DMS 273 (cell line): ENCODE measurements around the gene MBNL1.

ENCODE experiments used
- DNase-seq: peaks from one replicate; lab custom pipeline; 2025; ENCODE audit not compliant: unreplicated experiment; lab: John Stamatoyannopoulos, UW

Gene MBNL1

DNA sequence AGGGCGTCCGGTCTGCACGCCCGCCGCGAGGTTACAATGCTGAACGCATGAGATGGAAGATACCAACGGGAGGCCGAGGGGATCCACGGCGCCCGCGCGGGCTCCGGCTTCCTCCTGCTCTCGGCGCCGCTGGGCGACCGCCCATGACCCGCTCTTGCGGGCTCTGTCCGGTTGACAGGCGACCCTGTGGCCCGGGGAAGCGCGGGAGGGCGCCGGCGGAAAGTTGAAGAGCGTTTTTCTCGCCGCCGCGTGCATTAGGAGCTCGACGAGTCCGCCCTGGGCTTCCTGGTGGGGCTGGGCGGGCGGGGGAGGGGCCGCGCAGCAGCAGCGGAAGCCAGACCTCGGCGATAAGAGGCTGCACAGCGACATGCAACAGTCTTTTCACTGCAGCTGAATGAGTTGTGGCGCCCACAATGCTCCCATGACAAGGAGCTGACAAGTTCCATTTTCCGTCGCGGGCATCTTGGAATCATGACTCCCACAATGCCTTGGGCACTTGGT lies at the start of gene MBNL1:
MBNL1 (plus strand) TSS at position 375 of the 501 bp plus-strand sequence. CDS start 31,265 bp downstream, outside the sequence.
- DNase-seq, result peak; percentile 93

GRCh38 chr3:152219216-152219615 lies 49.5 kb upstream of the MBNL1 start:
- DNase-seq, result peak; percentile 10

- DNase-seq, result no peak
Measured at GRCh38 chr3:152219769-152220255, 48.9 kb upstream of the MBNL1 start.

DNA sequence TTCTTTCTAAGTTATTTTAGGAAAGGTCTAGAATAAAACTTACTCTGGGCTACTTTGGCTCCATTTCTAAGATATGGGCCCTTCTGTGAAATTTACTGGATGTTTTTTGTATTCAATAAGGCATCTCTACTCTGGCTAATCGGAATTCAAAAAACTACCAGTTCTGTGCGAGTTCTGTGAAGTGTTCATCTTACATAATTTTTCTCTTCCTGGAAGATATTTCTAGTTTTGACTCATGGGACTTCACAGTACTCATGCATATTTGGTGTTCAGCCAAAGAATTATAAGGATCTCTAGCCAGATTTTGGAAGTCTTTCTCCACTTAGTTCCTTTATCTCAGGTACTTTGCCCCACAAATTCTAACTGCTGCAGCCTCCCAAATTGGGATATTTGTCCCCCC lies 46.4 kb upstream of the MBNL1 start:
- no peak for DNase-seq

GRCh38 chr3:152225201-152225600 lies 43.5 kb upstream of the MBNL1 start:
- no peak for DNase-seq

DNA sequence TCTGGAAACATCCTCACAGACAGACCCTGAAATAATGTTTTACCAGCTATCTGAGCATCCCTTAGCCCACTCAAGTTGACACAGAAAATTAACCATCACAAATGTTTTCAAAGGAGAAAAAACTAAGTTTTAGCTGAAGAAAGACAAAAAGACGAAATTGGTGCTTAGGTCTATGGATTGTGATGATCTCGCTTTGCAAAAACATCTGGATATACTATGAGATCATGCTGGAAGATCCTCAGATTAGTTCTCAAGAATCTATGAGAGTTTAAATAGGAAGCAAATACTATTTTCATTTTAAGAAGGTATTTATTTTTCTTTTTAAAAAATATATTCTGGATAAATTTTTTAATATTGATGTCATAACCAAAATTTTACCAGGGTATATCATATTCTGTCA lies 42.6 kb upstream of the MBNL1 start:
- no peak for DNase-seq

- DNase-seq, result no peak
Measured at GRCh38 chr3:152227027-152227426, 41.7 kb upstream of the MBNL1 start.

DNA sequence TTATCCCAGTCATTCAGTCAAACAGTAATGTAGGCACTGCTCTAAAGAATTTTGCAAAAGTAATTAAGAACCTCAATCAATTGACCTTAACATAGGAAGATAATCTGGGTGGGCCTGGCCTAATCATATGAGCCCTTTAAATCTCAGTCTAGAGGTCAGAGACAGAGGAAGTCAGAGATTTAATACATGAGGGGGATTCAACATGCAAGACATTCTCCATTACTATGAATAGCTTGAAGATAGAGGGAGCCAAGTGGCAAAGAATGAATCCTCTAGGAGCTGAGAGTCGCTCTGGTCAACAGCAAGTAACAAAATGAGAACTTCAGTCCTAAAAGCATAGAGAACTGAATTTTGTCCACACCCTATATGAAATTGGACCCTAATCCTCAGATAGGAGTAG lies 39.0 kb upstream of the MBNL1 start:
- no peak for DNase-seq

GRCh38 chr3:152230370-152230769 lies 38.4 kb upstream of the MBNL1 start:
- no peak for DNase-seq

DNA sequence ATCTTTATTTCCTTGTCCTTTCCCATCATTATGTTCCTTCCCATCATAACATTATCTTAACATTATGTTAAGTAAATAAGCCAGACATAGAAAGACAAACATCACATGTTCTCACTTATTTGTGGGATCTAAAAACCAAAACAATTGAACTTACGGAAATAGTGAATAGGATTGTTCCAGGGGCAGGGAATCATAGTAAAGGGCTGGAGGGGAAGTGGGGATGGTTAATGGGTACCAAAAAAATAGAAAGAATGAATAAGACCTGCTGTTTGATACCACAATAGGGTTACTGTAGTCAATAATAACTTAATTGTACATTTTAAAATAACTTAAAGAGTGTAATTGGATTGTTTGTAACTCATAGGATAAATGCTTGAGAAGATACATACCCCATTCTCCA lies 36.7 kb upstream of the MBNL1 start:
- DNase-seq, result no peak

GRCh38 chr3:152232679-152233078 lies 36.0 kb upstream of the MBNL1 start:
- no peak for DNase-seq

DNA sequence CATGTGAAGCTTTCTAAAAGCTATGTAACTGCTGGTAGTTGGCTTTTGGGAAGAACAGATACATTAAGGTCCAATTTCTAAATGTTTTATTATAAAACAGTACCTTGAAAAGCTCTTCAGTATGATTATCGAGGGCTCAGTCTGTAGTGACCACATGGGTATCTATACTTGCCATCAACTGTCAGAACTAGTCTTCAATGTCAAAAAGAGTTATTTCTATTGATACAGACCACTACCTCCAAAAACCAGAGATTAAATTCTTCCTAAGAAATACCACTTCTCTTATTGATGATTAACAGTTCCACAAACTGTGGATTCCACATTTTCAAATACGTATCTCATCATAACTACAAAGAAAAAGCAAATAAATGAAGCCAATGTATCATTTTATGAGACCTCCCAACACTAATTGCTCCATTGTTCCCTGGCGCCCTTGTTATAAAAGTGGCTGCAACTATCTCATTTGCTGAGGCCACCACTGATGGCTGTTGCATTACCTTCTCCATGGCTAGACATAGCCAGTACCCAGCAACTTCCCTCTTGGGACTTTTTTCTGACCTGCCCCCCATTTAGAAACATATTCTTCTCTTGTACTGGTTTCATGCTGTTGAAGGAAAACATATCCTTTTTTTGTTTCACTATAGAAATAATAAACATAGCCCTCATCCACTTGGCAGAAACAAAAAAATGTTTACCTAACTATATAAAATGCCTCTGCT lies 33.9 kb upstream of the MBNL1 start:
- DNase-seq, result no peak

GRCh38 chr3:152235709-152236298 lies 32.9 kb upstream of the MBNL1 start:
- DNase-seq, result peak; percentile 42

GRCh38 chr3:152236716-152237115 lies 32.0 kb upstream of the MBNL1 start:
- DNase-seq, result no peak

- no peak for DNase-seq
Measured at GRCh38 chr3:152241142-152242017, 27.3 kb upstream of the MBNL1 start.

DNA sequence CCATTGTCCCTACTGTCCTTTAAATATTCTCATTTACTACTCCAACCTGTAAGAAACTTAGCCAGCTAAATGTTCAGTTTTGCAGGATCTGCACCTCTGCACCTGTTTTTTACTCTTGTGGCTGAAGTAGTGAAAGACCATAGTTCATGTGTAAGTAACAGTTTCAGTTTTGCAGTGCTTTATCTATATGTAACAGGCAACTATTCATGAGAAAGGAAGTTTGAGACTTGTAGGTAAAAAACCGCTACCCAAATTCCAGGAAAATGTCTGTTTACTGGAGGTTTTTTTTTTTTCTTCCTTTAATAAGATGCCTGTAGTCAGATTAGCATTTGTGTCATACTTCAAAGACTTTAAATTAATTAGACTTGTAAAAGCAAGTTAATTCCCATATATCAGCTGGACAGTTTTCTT lies 25.4 kb upstream of the MBNL1 start:
- no peak for DNase-seq

DNA sequence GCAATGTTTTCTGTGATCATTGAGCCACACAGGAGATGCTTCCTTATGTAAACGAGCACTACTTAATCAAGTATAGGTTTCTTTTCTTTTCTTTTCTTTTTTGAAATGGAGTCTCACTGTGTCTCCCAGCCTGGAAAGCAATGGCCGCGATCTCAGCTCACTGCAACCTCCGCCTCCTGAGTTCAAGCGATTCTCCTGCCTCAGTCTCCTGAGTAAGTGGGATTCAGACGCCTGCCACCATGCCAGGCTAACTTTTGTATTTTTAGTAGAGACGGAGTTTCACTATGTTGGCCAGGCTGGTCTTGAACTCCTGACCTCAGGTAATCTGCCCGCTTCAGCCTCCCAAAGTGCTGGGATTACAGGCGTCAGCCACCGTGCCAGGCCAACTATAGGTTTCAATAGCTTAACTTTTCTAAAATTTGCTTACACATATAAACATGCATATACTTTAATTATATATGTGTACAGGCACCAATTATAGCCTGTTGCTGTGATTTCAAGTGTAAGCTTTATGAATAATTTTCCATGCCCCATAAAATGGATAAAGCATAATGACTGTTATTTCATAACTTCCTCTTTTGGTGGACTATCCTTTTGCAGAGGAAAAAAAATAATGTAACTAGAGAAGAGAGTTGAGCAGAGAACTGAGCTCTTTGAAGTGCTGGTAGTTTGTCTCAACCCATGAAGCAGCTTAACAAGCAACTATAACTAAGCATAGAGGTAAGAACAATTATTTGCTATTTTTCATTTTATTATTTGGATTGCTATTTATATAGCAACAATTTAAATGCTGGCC lies 24.8 kb upstream of the MBNL1 start:
- no peak for DNase-seq

DNA sequence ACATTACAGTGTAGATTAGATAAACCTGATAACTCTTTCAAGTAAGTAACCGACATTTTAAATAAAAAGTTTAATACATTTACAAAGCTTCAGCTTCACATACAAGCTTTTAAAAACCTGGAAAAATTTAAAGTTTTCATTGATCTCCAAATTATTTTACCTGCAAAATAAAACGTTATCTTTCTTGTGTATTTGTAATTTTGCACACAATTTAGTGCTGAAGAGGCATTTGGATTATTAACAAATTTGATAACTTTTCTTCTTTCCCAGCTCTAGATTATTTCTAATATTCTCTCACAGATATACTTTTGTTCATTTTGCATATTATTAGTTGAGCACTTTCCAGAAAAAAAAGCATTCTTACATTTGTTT lies 24.2 kb upstream of the MBNL1 start:
- no peak for DNase-seq

DNA sequence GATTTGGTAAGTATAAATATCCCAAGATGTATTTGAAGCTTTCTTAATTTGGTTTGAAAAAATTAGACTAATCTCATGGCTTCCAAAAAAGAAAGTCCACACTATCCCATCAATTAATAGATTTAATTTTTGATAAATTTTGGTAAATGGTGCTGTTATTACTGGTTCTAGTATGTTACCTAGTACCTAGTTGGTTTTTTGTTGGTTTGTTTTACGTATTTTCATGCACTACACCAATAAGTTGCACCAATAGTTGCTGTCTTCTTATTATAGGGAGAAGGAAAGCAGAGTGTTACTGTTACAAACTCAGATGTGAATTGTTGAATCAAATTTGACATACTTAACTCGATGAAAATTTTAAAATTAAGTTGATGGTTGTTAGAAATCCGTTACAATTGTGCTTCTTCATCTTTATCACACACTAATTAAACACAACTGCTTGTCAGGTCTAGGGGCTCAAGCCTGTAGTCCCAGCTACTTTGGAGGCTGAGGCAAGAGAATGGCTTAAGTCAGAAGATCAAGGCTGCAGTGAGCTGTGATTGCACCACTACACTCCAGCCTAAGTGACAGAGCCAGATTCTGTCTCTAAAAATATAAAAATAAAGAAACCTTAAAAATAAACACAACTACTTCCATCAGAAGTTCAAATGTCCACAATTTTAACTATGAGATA lies 23.1 kb upstream of the MBNL1 start:
- no peak for DNase-seq

GRCh38 chr3:152251916-152252315 lies 16.8 kb upstream of the MBNL1 start:
- DNase-seq, result no peak
